NCI-H1048 (cell line): Measurements from ENCODE around the gene DPP8.
"Not testable (repeated sequence)": the region's sequence is repeated elsewhere in the genome, so short reads cannot be mapped to it uniquely, and the experiment has no call there.

Experiments
- DNase-seq: peaks from one replicate; lab custom pipeline; 2025; lab: John Stamatoyannopoulos, UW

The DPP8 gene

GRCh38 chr15:65402961-65403360, 114.5 kb downstream of the DPP8 start:
- no peak for DNase-seq

GRCh38 chr15:65401611-65402240, 115.8 kb downstream of the DPP8 start:
- no peak for DNase-seq

- no peak for DNase-seq
These were observed 116.5 kb downstream of the DPP8 start for GRCh38 chr15:65400760-65401610.

GRCh38 chr15:65399997-65400396, 117.5 kb downstream of the DPP8 start:
- DNase-seq: no peak

- DNase-seq: no peak
These were observed 118.3 kb downstream of the DPP8 start for GRCh38 chr15:65399001-65399706.

- DNase-seq: not testable (repeated sequence)
These were observed 119.0 kb downstream of the DPP8 start for GRCh38 chr15:65398486-65398885.

GRCh38 chr15:65396965-65397317, 120.5 kb downstream of the DPP8 start:
- no peak for DNase-seq

GRCh38 chr15:65396283-65396964, 121.1 kb downstream of the DPP8 start:
- DNase-seq: no peak

- no peak for DNase-seq
These were observed 121.8 kb downstream of the DPP8 start for GRCh38 chr15:65395567-65396202.

GRCh38 chr15:65394936-65395335, 122.6 kb downstream of the DPP8 start:
- no peak for DNase-seq

- no peak for DNase-seq
These were observed 123.2 kb downstream of the DPP8 start for GRCh38 chr15:65394280-65394789.

- no peak for DNase-seq
These were observed 123.9 kb downstream of the DPP8 start for GRCh38 chr15:65393557-65393956.

- no peak for DNase-seq
These were observed 124.4 kb downstream of the DPP8 start for GRCh38 chr15:65393091-65393490.
